Endothelial cell of umbilical vein (primary cell): ENCODE measurements around the gene LCE3A. TPM values are rescaled to one million over a fixed set of nuclear protein-coding genes. Genes with fewer than 3 reads are reported as not detected.

Source experiments
- BruUV-seq: library from RNA; stranded (reverse); fragments of 400-500 nt; replicated peaks from 2 replicates; lab custom pipeline; 2021; lab: Mats Ljungman, UMichigan
- CTCF ChIA-PET: fragments of 300-600, 350-600 bp; sonication (Branson Sonifier 250); formaldehyde crosslinking; loops from one replicate; lab custom pipeline; 2021; ENCODE audit warnings: antibody characterized with exemption, inconsistent platforms; lab: Charles Lee
- POLR2A ChIA-PET: fragments of 300-600, 350-600 bp; sonication (Branson Sonifier 250); formaldehyde crosslinking; loops from one replicate; lab custom pipeline; 2021; ENCODE audit warnings: antibody characterized with exemption, inconsistent platforms; lab: Charles Lee
- DNase-seq: peaks from one replicate; pipeline ENCODE4 v3.0.0-alpha.2; 2011; ENCODE audit warnings: low read depth, low spot score
- FAIRE-seq: peaks from 2 replicates; lab custom pipeline; 2011; peaks lifted over from hg19 to GRCh38; lab: Jason Lieb, UNC
- H2AFZ ChIP-seq: 2 replicates; pipeline ENCODE4 v1.6.0; 2012; ENCODE audit warnings: low read depth, low read length, control low read depth, inconsistent platforms
- H3K27ac ChIP-seq: 2 replicates; pipeline ENCODE4 v1.5.1; 2011; ENCODE audit warnings: low read depth, mild to moderate bottlenecking, control low read depth, low read length, moderate library complexity; ENCODE audit not compliant: insufficient read depth
- H3K27me3 ChIP-seq, 2 experiments: 2 replicates each; pipeline versions ENCODE4 v1.6.0 to v1.6.1; 2011; ENCODE audit warnings: low read length in 2 of 2, mixed read lengths in 1 of 2; ENCODE audit not compliant: control insufficient read depth in 2 of 2, insufficient read depth in 2 of 2
- H3K36me3 ChIP-seq, 2 experiments: 2 replicates in 1 of 2; 3 replicates in 1 of 2; pipeline ENCODE4 v1.5.1; 2011; ENCODE audit warnings: low read length in 2 of 2, mild to moderate bottlenecking in 1 of 2, moderate library complexity in 1 of 2; ENCODE audit not compliant: control insufficient read depth in 2 of 2, insufficient read depth in 2 of 2; ENCODE audit errors: extremely low read depth in 1 of 2
- H3K4me1 ChIP-seq: 3 replicates; pipeline ENCODE4 v1.5.1; 2011; ENCODE audit warnings: mild to moderate bottlenecking, low read length; ENCODE audit not compliant: control insufficient read depth, insufficient read depth; ENCODE audit errors: extremely low read depth
- H3K4me2 ChIP-seq: 2 replicates; pipeline ENCODE4 v1.6.1; 2011; ENCODE audit warnings: low read length, control low read depth, mixed read lengths; ENCODE audit not compliant: insufficient read depth
- H3K4me3 ChIP-seq, 3 experiments: fragments of 200-600 bp in 1 of 3; sonication (generic), shearing (Covaris generic) in 1 of 3; replicated peaks in 1 of 3; 2 replicates each; pipeline ENCODE4 v1.5.1; 2011 to 2016; ENCODE audit warnings: control low read depth in 3 of 3, low read length in 3 of 3, mild to moderate bottlenecking in 2 of 3, inconsistent platforms in 1 of 3, low read depth in 1 of 3, moderate library complexity in 1 of 3; ENCODE audit not compliant: insufficient read depth in 1 of 3
- H3K79me2 ChIP-seq: 2 replicates; pipeline ENCODE4 v1.6.0; 2012; ENCODE audit warnings: low read length, inconsistent platforms; ENCODE audit not compliant: control insufficient read depth, insufficient read depth
- H3K9ac ChIP-seq: replicated peaks from 2 replicates; pipeline ENCODE3; 2011; ENCODE audit warnings: low read length, control low read depth; ENCODE audit not compliant: insufficient read depth; ENCODE audit errors: extremely low read depth
- H3K9me1 ChIP-seq: replicated peaks from 3 replicates; pipeline ENCODE4 v1.6.0; 2011; ENCODE audit warnings: mild to moderate bottlenecking, low read length; ENCODE audit not compliant: control insufficient read depth, insufficient read depth; ENCODE audit errors: extremely low read depth
- H3K9me3 ChIP-seq: replicated peaks from 2 replicates; pipeline ENCODE4 v1.5.1; 2012; ENCODE audit warnings: low read length, inconsistent platforms; ENCODE audit not compliant: control insufficient read depth, insufficient read depth
- H4K20me1 ChIP-seq: replicated peaks from 2 replicates; pipeline ENCODE3; 2011; ENCODE audit warnings: mild to moderate bottlenecking, low read length; ENCODE audit not compliant: control insufficient read depth, insufficient read depth; ENCODE audit errors: extremely low read depth
- CTCF ChIP-seq, 2 donors: IDR thresholded peaks; 1 replicate in 1 of 2; 2 replicates in 1 of 2; pipeline ENCODE4 v1.5.1; 2011; ENCODE audit warnings: low read length in 2 of 2, mild to moderate bottlenecking in 2 of 2, moderate library complexity in 2 of 2, control low read depth in 1 of 2, inconsistent platforms in 1 of 2, low read depth in 1 of 2; ENCODE audit not compliant: insufficient read depth in 1 of 2; ENCODE audit errors: extremely low read depth in 1 of 2
- EZH2 ChIP-seq: IDR thresholded peaks from 2 replicates; pipeline ENCODE4 v1.6.1; 2012; ENCODE audit warnings: borderline replicate concordance, low read depth, mild to moderate bottlenecking, moderate library complexity, low read length, inconsistent platforms; ENCODE audit not compliant: severe bottlenecking
- FOS ChIP-seq: IDR thresholded peaks from 2 replicates; pipeline ENCODE4 v1.6.1; 2011; ENCODE audit warnings: mild to moderate bottlenecking, low read length, moderate library complexity, borderline replicate concordance; ENCODE audit not compliant: insufficient read depth
- GATA2 ChIP-seq: IDR thresholded peaks from 2 replicates; pipeline ENCODE4 v1.7.0; 2011; ENCODE audit warnings: low read depth, mild to moderate bottlenecking, moderate library complexity, mixed read lengths, low read length; ENCODE audit not compliant: insufficient read length, insufficient read depth
- JUN ChIP-seq: IDR thresholded peaks from 2 replicates; pipeline ENCODE4 v1.6.1; 2011; ENCODE audit warnings: borderline replicate concordance, low read depth; ENCODE audit not compliant: insufficient read length, insufficient read depth
- MAX ChIP-seq: IDR thresholded peaks from 2 replicates; pipeline ENCODE4 v1.6.1; 2011; ENCODE audit not compliant: insufficient read depth, insufficient read length
- MYC ChIP-seq: IDR thresholded peaks from one replicate; pipeline ENCODE4 v1.6.1; 2011; ENCODE audit warnings: mild to moderate bottlenecking, low read depth, low read length
- POLR2A ChIP-seq: IDR thresholded peaks from 2 replicates; pipeline ENCODE4 v1.6.1; 2012; ENCODE audit warnings: low read depth, mild to moderate bottlenecking, control low read depth, low read length
- POLR2AphosphoS5 ChIP-seq: IDR thresholded peaks from 2 replicates; pipeline ENCODE4 v1.6.1; 2012; ENCODE audit warnings: low read depth, mild to moderate bottlenecking, control low read depth, low read length, moderate library complexity; ENCODE audit not compliant: insufficient read depth
- dilution Hi-C: fragments of 300-500 bp; cut with MboI; formaldehyde crosslinking; loops from one replicate; pipeline ENCODE4 v1.15.0; 2019; ENCODE audit warnings: low sequenced_read_pairs; ENCODE audit not compliant: extremely low pct_ligation_motif_present
- intact Hi-C: fragments of 100-400 bp; cut with micrococcal nuclease; formaldehyde crosslinking; loops from one replicate; pipeline ENCODE4 v1.10.0; 2022
- polyA plus RNA-seq, 4 experiments: library from polyadenylated mRNA; depleted of rRNA in 3 of 4; stranded (reverse) in 3 of 4; unstranded in 1 of 4; fragments of >200 nt; gene quantifications; 2 replicates each; pipeline versions ENCODE4 v1.2.1 to v1.2.3, GENCODE V29; 2011 to 2012; ENCODE audit warnings: missing spikeins in 1 of 4
- total RNA-seq: library from RNA; stranded (reverse); gene quantifications from 2 replicates; pipeline ENCODE4 v1.2.3, GENCODE V29; 2021

Gene LCE3A
- total and polyA plus RNA-seq, 2 donors (not counting 3 experiments of a cell fraction or from before 2014, with no cell fraction given) = not detected

GRCh38 chr1:152645146-152645545 is 22.2 kb upstream of the LCE3A start:
- Histone ChIP-seq H3K9me1 (no peaks in the 10 kb centered on the region), H3K9me3 (no peaks in the 10 kb centered on the region), H3K27me3 (no peaks in the 10 kb centered on the region), H4K20me1 (no peaks in the 10 kb centered on the region), H3K9ac (no peak overlapping the region), H3K79me2 (no peaks in the 10 kb centered on the region), H2AFZ (no peak overlapping the region), H3K4me2 (no peak overlapping the region), H3K36me3 (no peaks in the 10 kb centered on the region), H3K4me1 (no peaks in the 10 kb centered on the region), H3K27ac (no peak overlapping the region), H3K4me3 (no peak overlapping the region)
- no TSS peak for BruUV-seq
- no peak for TF ChIP-seq CTCF (IDR thresholded peaks at IDR 0.05; ENCODE audit: extremely low read depth in 1 of 2, insufficient read depth in 1 of 2, low read depth in 1 of 2, low read length in 2 of 2)
- TF ChIP-seq JUN = no peak
- no peak for TF ChIP-seq POLR2AphosphoS5
- TF ChIP-seq MYC = no peak
- no peak for TF ChIP-seq FOS
- no peak for TF ChIP-seq EZH2
- TF ChIP-seq MAX = no peak
- no peak for TF ChIP-seq POLR2A
- TF ChIP-seq GATA2 = no peak
- no peak for FAIRE-seq
- POLR2A ChIA-PET = no interaction called here
- CTCF ChIA-PET = no interaction called here
- dilution Hi-C loops (no loop called here), intact Hi-C loops (no loop called here)
- no peak for DNase-seq
